Motor neuron (in vitro differentiated cells): Measurements from ENCODE around the gene PCDHGB5. TPM values are rescaled to one million over a fixed set of nuclear protein-coding genes. Genes with fewer than 3 reads are reported as not detected.

Source experiments
- ATAC-seq, 8 experiments: fragments of 200-7000 bp; cut with Tn5 transposase; replicated peaks in 6 of 8; 2 replicates each; pipeline ENCODE4 v1.8.0; 2021; ENCODE audit warnings: mild to moderate bottlenecking in 8 of 8, moderate library complexity in 8 of 8
- H3K27ac ChIP-seq, 2 donors: fragments of 250-450 bp; sonication (Bioruptor Pico); 2 replicates each; pipeline ENCODE4 v1.9.0; 2021; ENCODE audit warnings: antibody characterized with exemption in 2 of 2, mild to moderate bottlenecking in 2 of 2, moderate library complexity in 1 of 2
- H3K4me1 ChIP-seq, 2 donors: fragments of 250-450 bp; sonication (Bioruptor Pico); replicated peaks in 1 of 2; 2 replicates each; pipeline ENCODE4 v1.6.1; 2021; ENCODE audit warnings: antibody characterized with exemption in 2 of 2, mild to moderate bottlenecking in 2 of 2, moderate library complexity in 1 of 2
- H3K4me3 ChIP-seq, 5 donors: fragments of 250-450 bp; sonication (Bioruptor Pico); 2 replicates each; pipeline ENCODE4 v1.9.0; 2021; ENCODE audit warnings: antibody characterized with exemption in 5 of 5, mild to moderate bottlenecking in 5 of 5, moderate library complexity in 4 of 5
- WGBS, 10 experiments: fragments of 450-650 bp; shearing (Covaris generic); methylation state at CpG; one replicate each; pipeline ENCODE4 v1.0.0; 2022; 5-methylcytosine and 5-hydroxymethylcytosine counted together
- in situ Hi-C, 9 experiments: fragments of 400-800 bp; cut with MboI; loops; one replicate each; pipeline ENCODE4 v1.15.0; 2021; ENCODE audit warnings: low sequenced_read_pairs in 9 of 9, low pct_unique_long_range_greater_than_20kb in 2 of 9; ENCODE audit not compliant: unreplicated experiment in 9 of 9
- total RNA-seq, 8 experiments: library from RNA; unstranded; fragments of 300-600 nt; gene quantifications; 2 replicates each; pipeline versions ENCODE4 v1.2.3 to v1.2.4, GENCODE V29; 2022

Gene PCDHGB5
- total RNA-seq, 8 experiments from 2014 or later, result 0.05 to 11.4 (median 0.83) TPM

DNA sequence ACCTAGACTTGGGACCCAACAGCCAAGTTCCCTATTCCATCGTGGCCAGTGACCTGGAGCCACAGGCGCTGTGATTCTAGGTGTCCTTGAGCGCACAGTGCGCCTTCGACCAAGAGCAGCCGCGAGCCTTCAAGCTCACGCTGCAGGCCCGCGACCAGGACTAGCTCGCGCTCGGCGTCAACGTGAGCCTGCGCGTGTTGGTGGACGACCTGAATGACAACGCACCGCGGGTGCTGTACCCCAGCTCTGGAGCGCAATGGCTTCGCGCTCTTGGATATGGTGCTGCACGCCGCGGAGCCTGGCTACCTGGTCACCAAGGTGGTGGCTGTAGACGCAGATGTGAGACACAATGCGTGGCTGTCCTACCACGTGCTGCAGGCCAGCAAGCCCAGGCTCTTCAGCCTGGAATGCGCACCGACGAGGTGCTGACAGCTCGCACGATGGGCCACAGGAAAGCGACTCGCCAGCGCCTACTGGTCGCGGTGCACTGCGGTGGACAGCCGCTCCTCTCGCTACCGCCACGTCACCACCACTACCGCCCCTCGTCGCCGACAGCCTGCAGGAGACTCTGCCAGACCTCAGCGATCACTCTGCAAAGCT lies 43.9 kb downstream of the PCDHGB5 start:
- H3K4me3 ChIP-seq, result no peak overlapping the region
- 49 to 100% (median 96%) methylated on average over 3 to 24 of the region's 50 CpGs; no CpG with 5 or more reads in 4 of the 10 experiments for WGBS, 10 experiments
- no peak overlapping the region for H3K27ac ChIP-seq
- no peaks in the 10 kb centered on the region for H3K4me1 ChIP-seq
- in situ Hi-C loops, result no loop called here
- no peak for ATAC-seq

Other genes starting within 250 kb of the PCDHGB5 start
- 1 to 10 TPM in 4 of 8 experiments, under 1 TPM in 3, not detected in 1; 0.28 to 2.8 (median 2.3) TPM for gene PCDHB6, start 247.9 kb upstream of the PCDHGB5 start, total RNA-seq
- gene PCDHB7, start 225.3 kb upstream of the PCDHGB5 start, total RNA-seq, result 1 to 10 TPM in 3 of 8 experiments, under 1 TPM in 5; 0.20 to 2.0 (median 0.50) TPM
- 1 to 10 TPM in 4 of 8 experiments, under 1 TPM in 4; 0.11 to 4.4 (median 1.8) TPM for gene PCDHB8, start 220.2 kb upstream of the PCDHGB5 start, total RNA-seq
- 1 to 10 TPM in 5 of 8 experiments, under 1 TPM in 3; 0.25 to 3.4 (median 1.8) TPM for gene PCDHB16, start 215.6 kb upstream of the PCDHGB5 start, total RNA-seq
- 10 to 100 TPM in 1 of 8 experiments, 1 to 10 TPM in 6, under 1 TPM in 1; 0.72 to 10.1 (median 2.3) TPM for gene PCDHB9, start 210.8 kb upstream of the PCDHGB5 start, total RNA-seq
- gene PCDHB10, start 205.6 kb upstream of the PCDHGB5 start, total RNA-seq, result 10 to 100 TPM in 1 of 8 experiments, 1 to 10 TPM in 4, under 1 TPM in 3; 0.20 to 25.4 (median 5.5) TPM
- gene PCDHB11, start 198.3 kb upstream of the PCDHGB5 start, total RNA-seq, result 1 to 10 TPM in 6 of 8 experiments, under 1 TPM in 2; 0.46 to 6.1 (median 3.4) TPM
- gene PCDHB12, start 189.2 kb upstream of the PCDHGB5 start, total RNA-seq, result 1 to 10 TPM in 5 of 8 experiments, under 1 TPM in 3; 0.31 to 8.9 (median 2.9) TPM
- gene PCDHB13, start 184.0 kb upstream of the PCDHGB5 start, total RNA-seq, result 1 to 10 TPM in 7 of 8 experiments, under 1 TPM in 1; 0.25 to 6.7 (median 2.9) TPM
- 10 to 100 TPM in 1 of 8 experiments, 1 to 10 TPM in 7; 1.2 to 16.7 (median 6.5) TPM for gene PCDHB14, start 174.6 kb upstream of the PCDHGB5 start, total RNA-seq
- gene PCDHB15, start 152.6 kb upstream of the PCDHGB5 start, total RNA-seq, result 1 to 10 TPM in 6 of 8 experiments, under 1 TPM in 2; 0.25 to 8.6 (median 3.5) TPM
- 1 to 10 TPM in 1 of 8 experiments, under 1 TPM in 5, not detected in 2; 0.14 to 1.4 (median 0.54) TPM for gene SLC25A2, start 93.9 kb upstream of the PCDHGB5 start, total RNA-seq
- gene TAF7, start 77.2 kb upstream of the PCDHGB5 start, total RNA-seq, result 100 to 1,000 TPM in 2 of 8 experiments, 10 to 100 TPM in 6; 58.8 to 118 (median 71.3) TPM
- 1 to 10 TPM in 2 of 8 experiments, under 1 TPM in 6; 0.23 to 1.3 (median 0.79) TPM for gene PCDHGA1, start 67.4 kb upstream of the PCDHGB5 start, total RNA-seq
- gene PCDHGA2, start 59.2 kb upstream of the PCDHGB5 start, total RNA-seq, result 1 to 10 TPM in 2 of 8 experiments, under 1 TPM in 6; 0.16 to 1.5 (median 0.34) TPM
- gene PCDHGA3, start 54.1 kb upstream of the PCDHGB5 start, total RNA-seq, result 10 to 100 TPM in 1 of 8 experiments, 1 to 10 TPM in 1, under 1 TPM in 6; 0.05 to 32.1 (median 0.65) TPM
- 1 to 10 TPM in 3 of 8 experiments, under 1 TPM in 5; 0.33 to 4.4 (median 0.83) TPM for gene PCDHGB1, start 47.8 kb upstream of the PCDHGB5 start, total RNA-seq
- gene PCDHGA4, start 42.9 kb upstream of the PCDHGB5 start, total RNA-seq, result 1 to 10 TPM in 5 of 8 experiments, under 1 TPM in 3; 0.22 to 3.2 (median 1.4) TPM
- 10 to 100 TPM in 1 of 8 experiments, 1 to 10 TPM in 2, under 1 TPM in 5; 0.41 to 10.7 (median 0.83) TPM for gene PCDHGB2, start 38.0 kb upstream of the PCDHGB5 start, total RNA-seq
- gene PCDHGA5, start 33.8 kb upstream of the PCDHGB5 start, total RNA-seq, result 1 to 10 TPM in 2 of 8 experiments, under 1 TPM in 6; 0.16 to 5.2 (median 0.50) TPM
- gene PCDHGB3, start 27.7 kb upstream of the PCDHGB5 start, total RNA-seq, result 1 to 10 TPM in 3 of 8 experiments, under 1 TPM in 5; 0.22 to 6.5 (median 0.59) TPM
- 1 to 10 TPM in 4 of 8 experiments, under 1 TPM in 4; 0.11 to 6.9 (median 0.88) TPM for gene PCDHGA6, start 24.1 kb upstream of the PCDHGB5 start, total RNA-seq
- gene PCDHGA7, start 15.2 kb upstream of the PCDHGB5 start, total RNA-seq, result 1 to 10 TPM in 2 of 8 experiments, under 1 TPM in 6; 0.16 to 5.8 (median 0.52) TPM
- gene PCDHGB4, start 10.2 kb upstream of the PCDHGB5 start, total RNA-seq, result 10 to 100 TPM in 1 of 8 experiments, 1 to 10 TPM in 5, under 1 TPM in 2; 0.22 to 92.9 (median 1.4) TPM
- gene PCDHGA8, start 5.3 kb upstream of the PCDHGB5 start, total RNA-seq, result 1 to 10 TPM in 2 of 8 experiments, under 1 TPM in 6; 0.11 to 5.7 (median 0.57) TPM
- 1 to 10 TPM in 4 of 8 experiments, under 1 TPM in 4; 0.22 to 5.5 (median 1.3) TPM for gene PCDHGA9, start 4.8 kb downstream of the PCDHGB5 start, total RNA-seq
- gene PCDHGB6, start 10.1 kb downstream of the PCDHGB5 start, total RNA-seq, result 10 to 100 TPM in 5 of 8 experiments, 1 to 10 TPM in 3; 1.1 to 46.7 (median 31.5) TPM
- 1 to 10 TPM; 2.1 to 7.6 (median 4.4) TPM for gene PCDHGA10, start 15.0 kb downstream of the PCDHGB5 start, total RNA-seq
- gene PCDHGB7, start 19.7 kb downstream of the PCDHGB5 start, total RNA-seq, result 10 to 100 TPM in 2 of 8 experiments, 1 to 10 TPM in 6; 4.7 to 31.4 (median 9.2) TPM
- 1 to 10 TPM; 1.3 to 8.8 (median 3.8) TPM for gene PCDHGA11, start 23.1 kb downstream of the PCDHGB5 start, total RNA-seq
- gene PCDHGA12, start 32.6 kb downstream of the PCDHGB5 start, total RNA-seq, result 10 to 100 TPM in 1 of 8 experiments, 1 to 10 TPM in 7; 1.0 to 16.1 (median 1.5) TPM
- gene PCDHGC3, start 78.0 kb downstream of the PCDHGB5 start, total RNA-seq, result 10 to 100 TPM; 15.4 to 73.0 (median 26.0) TPM
- 1 to 10 TPM in 5 of 8 experiments, under 1 TPM in 3; 0.46 to 6.7 (median 4.8) TPM for gene PCDHGC4, start 87.1 kb downstream of the PCDHGB5 start, total RNA-seq
- 1 to 10 TPM in 4 of 8 experiments, under 1 TPM in 4; 0.31 to 4.1 (median 1.1) TPM for gene PCDHGC5, start 91.1 kb downstream of the PCDHGB5 start, total RNA-seq
- 10 to 100 TPM in 6 of 8 experiments, 1 to 10 TPM in 2; 7.4 to 93.8 (median 20.0) TPM for gene DIAPH1, start 221.1 kb downstream of the PCDHGB5 start, total RNA-seq
- gene HDAC3, start 238.9 kb downstream of the PCDHGB5 start, total RNA-seq, result 10 to 100 TPM; 35.2 to 77.3 (median 58.3) TPM
- 10 to 100 TPM in 5 of 8 experiments, 1 to 10 TPM in 3; 6.0 to 18.6 (median 12.5) TPM for gene RELL2, start 239.1 kb downstream of the PCDHGB5 start, total RNA-seq